Dedifferentiated amniotic fluid mesenchymal stem cell (primary cell): ENCODE data around the gene RPL23.

Experiments used
- DNase-seq: peaks from one replicate; pipeline ENCODE4 v3.0.0-alpha.2; 2016; ENCODE audit errors: extremely low spot score

The RPL23 gene

GRCh38 chr17:38798614-38799500 is 54.7 kb downstream of the RPL23 start:
- no peak for DNase-seq
